Body of pancreas (tissue), 4 donors: Measurements from ENCODE around the gene SPRED3.

Experiments
- CTCF ChIP-seq, 7 experiments: fragments of 450-650 bp in 4 of 7; fragments of 200-600 bp in 3 of 7; sonication (generic) in 3 of 7; IDR thresholded peaks; one replicate each; pipeline ENCODE4 v1.5.1; 2016 to 2019; ENCODE audit warnings: antibody characterized with exemption in 7 of 7
- POLR2A ChIP-seq, 3 donors: fragments of 450-650 bp; IDR thresholded peaks; one replicate each; pipeline ENCODE4 v1.6.1; 2016; ENCODE audit warnings: antibody characterized with exemption in 3 of 3, mild to moderate bottlenecking in 2 of 3

GRCh38 chr19:38405276-38405675, 16.8 kb downstream of the SPRED3 start:
- TF ChIP-seq POLR2A (IDR thresholded peaks at IDR 0.05) (no peak), CTCF (IDR thresholded peaks at IDR 0.05) (no peak)
